GM12873 (cell line): Measurements from ENCODE around the gene PPP6R1.

Experiments
- CTCF ChIP-seq: IDR thresholded peaks from 2 replicates; pipeline ENCODE4 v1.5.1; 2012; ENCODE audit warnings: low read depth, mild to moderate bottlenecking, moderate library complexity, low read length, control low read depth; ENCODE audit not compliant: insufficient read depth; ENCODE audit errors: missing control alignments

Gene PPP6R1

GRCh38 chr19:55208880-55209692 lies 49.7 kb downstream of the PPP6R1 start, which contains the start of gene PTPRH:
PTPRH (minus strand) TSS chr19:55209501; CDS start chr19:55209433, 68 bp downstream.
- TF ChIP-seq CTCF = no peak

GRCh38 chr19:55206664-55207500 lies 51.9 kb downstream of the PPP6R1 start:
- no peak for TF ChIP-seq CTCF

GRCh38 chr19:55202199-55202598 lies 56.6 kb downstream of the PPP6R1 start:
- TF ChIP-seq CTCF = peak; percentile 25

GRCh38 chr19:55199620-55200204 lies 59.1 kb downstream of the PPP6R1 start:
- no peak for TF ChIP-seq CTCF

GRCh38 chr19:55198651-55199050 lies 60.2 kb downstream of the PPP6R1 start:
- no peak for TF ChIP-seq CTCF

GRCh38 chr19:55197528-55197927 lies 61.3 kb downstream of the PPP6R1 start:
- TF ChIP-seq CTCF = no peak

- TF ChIP-seq CTCF = no peak
Measured at GRCh38 chr19:55196803-55197202, 62.0 kb downstream of the PPP6R1 start.
